Stimulated activated CD4-positive, alpha-beta T cell treated with anti-CD3 and anti-CD28 coated beads, Interleukin-15, amount 100 ng/mL, for 1 hour (primary cell): ENCODE data around the gene OIP5.
"Not testable (repeated sequence)": the region's sequence is repeated elsewhere in the genome, so short reads cannot be mapped to it uniquely, and the experiment has no call there.

Experiments used
- DNase-seq, 2 donors: peaks; one replicate each; pipeline ENCODE4 v3.0.0-alpha.2; 2020; ENCODE audit warnings: low read depth in 1 of 2, low spot score in 1 of 2

The OIP5 gene

GRCh38 chr15:41260924-41261323 lies 71.5 kb downstream of the OIP5 start:
- not testable (repeated sequence) for DNase-seq

GRCh38 chr15:41259546-41260189 lies 72.7 kb downstream of the OIP5 start:
- DNase-seq = no peak
